Measurements from ENCODE around the gene IFTAP. TPM values are rescaled to one million over a fixed set of nuclear protein-coding genes. Genes with fewer than 3 reads are reported as not detected.

The IFTAP gene
- total and polyA plus RNA-seq, 10 of the 15 experiments (the other 5 are each of a cell fraction or from before 2014, with no cell fraction given), result 0.32 to 1.0 (median 0.63) TPM; not detected in 2

GRCh38 chr11:36577373-36577772, 16.9 kb upstream of the IFTAP start:
- DNase-seq (ENCODE audit: low read depth, low spot score) (no peak), FAIRE-seq (no peak), ATAC-seq (no peak)
- Histone ChIP-seq H3K4me3 (no peak overlapping the region), H3K9me3 (replicated peaks; ENCODE audit: control insufficient read depth, insufficient read depth, low read length) (peaks cover 2% of the 10 kb centered on the region; the same call in 1 of the 3 replicates), H3K4me2 (ENCODE audit: control insufficient read depth, insufficient read depth) (no peak overlapping the region), H4K20me1 (ENCODE audit: control insufficient read depth, insufficient read depth) (no peaks in the 10 kb centered on the region), H3K79me2 (ENCODE audit: control insufficient read depth, insufficient read depth, low read length) (no peaks in the 10 kb centered on the region), H2AFZ (ENCODE audit: control insufficient read depth, low read depth, low read length) (no peak overlapping the region), H3K27me3 (replicated peaks in 1 of 2; ENCODE audit: control insufficient read depth in 2 of 2, insufficient read depth in 2 of 2, low read length in 1 of 2) (peaks cover 2 to 5% of the 10 kb centered on the region in 2 experiments), H3K4me1 (ENCODE audit: control insufficient read depth, insufficient read depth, low read length) (no peaks in the 10 kb centered on the region), H3K9ac (ENCODE audit: control insufficient read depth, insufficient read depth, low read length) (no peak overlapping the region), H3K36me3 (ENCODE audit: control insufficient read depth in 2 of 2, insufficient read depth in 2 of 2, low read length in 1 of 2) (no peaks in the 10 kb centered on the region), H3K27ac (ENCODE audit: control insufficient read depth, insufficient read depth) (no peak overlapping the region)
- in situ Hi-C loops (cut with MboI), result no loop called here
- POLR2A ChIA-PET, result no interaction called here
- RAD21 ChIA-PET (ENCODE audit: unreplicated experiment), result no interaction called here
- CTCF ChIA-PET, result interaction anchor here (1.4 to 3.7 kb wide), 3 partner anchors 13 to 125 kb away, joined by 3 to 21 read pairs (median 7); no protein-coding TSS in a partner anchor
- BruUV-seq (replicated peaks), result no TSS peak
- intact Hi-C loops (cut with micrococcal nuclease; ENCODE audit: unreplicated experiment), result no loop called here
- WGBS (ENCODE audit: insufficient coverage, insufficient replicate concordance, low lambda C conversion rate, missing lambda C conversion rate), result 54% methylated on average over 2 of the region's 2 CpGs
- SMC1A ChIA-PET (ENCODE audit: uncharacterized antibody, unreplicated experiment), result interaction anchor here (1.0 kb wide), 2 partner anchors 11 to 170 kb away, joined by 3 read pairs; no protein-coding TSS in a partner anchor
- no peak for TF ChIP-seq IRF3 (IDR thresholded peaks at IDR 0.05)
- TF ChIP-seq, protein P1, sequence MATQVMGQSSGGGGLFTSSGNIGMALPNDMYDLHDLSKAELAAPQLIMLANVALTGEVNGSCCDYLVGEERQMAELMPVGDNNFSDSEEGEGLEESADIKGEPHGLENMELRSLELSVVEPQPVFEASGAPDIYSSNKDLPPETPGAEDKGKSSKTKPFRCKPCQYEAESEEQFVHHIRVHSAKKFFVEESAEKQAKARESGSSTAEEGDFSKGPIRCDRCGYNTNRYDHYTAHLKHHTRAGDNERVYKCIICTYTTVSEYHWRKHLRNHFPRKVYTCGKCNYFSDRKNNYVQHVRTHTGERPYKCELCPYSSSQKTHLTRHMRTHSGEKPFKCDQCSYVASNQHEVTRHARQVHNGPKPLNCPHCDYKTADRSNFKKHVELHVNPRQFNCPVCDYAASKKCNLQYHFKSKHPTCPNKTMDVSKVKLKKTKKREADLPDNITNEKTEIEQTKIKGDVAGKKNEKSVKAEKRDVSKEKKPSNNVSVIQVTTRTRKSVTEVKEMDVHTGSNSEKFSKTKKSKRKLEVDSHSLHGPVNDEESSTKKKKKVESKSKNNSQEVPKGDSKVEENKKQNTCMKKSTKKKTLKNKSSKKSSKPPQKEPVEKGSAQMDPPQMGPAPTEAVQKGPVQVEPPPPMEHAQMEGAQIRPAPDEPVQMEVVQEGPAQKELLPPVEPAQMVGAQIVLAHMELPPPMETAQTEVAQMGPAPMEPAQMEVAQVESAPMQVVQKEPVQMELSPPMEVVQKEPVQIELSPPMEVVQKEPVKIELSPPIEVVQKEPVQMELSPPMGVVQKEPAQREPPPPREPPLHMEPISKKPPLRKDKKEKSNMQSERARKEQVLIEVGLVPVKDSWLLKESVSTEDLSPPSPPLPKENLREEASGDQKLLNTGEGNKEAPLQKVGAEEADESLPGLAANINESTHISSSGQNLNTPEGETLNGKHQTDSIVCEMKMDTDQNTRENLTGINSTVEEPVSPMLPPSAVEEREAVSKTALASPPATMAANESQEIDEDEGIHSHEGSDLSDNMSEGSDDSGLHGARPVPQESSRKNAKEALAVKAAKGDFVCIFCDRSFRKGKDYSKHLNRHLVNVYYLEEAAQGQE (IDR thresholded peaks at IDR 0.05; ENCODE audit: low read depth, low read length), result no peak
